Naive thymus-derived CD4-positive, alpha-beta T cell (primary cell): ENCODE data around the gene FRMD1. TPM values are rescaled to one million over a fixed set of nuclear protein-coding genes. Genes with fewer than 3 reads are reported as not detected.
A peak's percentile ranks its signal among the peaks of the same experiment; 100 is the strongest.

ENCODE experiments used
- ATAC-seq: fragments of 150-1000 bp; cut with Tn5 transposase; 2 replicates; pipeline ENCODE4 v1.10.0; 2021; ENCODE audit warnings: mild to moderate bottlenecking, moderate library complexity
- CTCF ChIA-PET: fragments of 350-600 bp; sonication (Branson Sonifier 250); formaldehyde crosslinking; loops from one replicate; lab custom pipeline; 2021; ENCODE audit warnings: antibody characterized with exemption; lab: Charles Lee
- POLR2A ChIA-PET: fragments of 350-600 bp; sonication (Branson Sonifier 250); formaldehyde crosslinking; loops from one replicate; lab custom pipeline; 2021; ENCODE audit warnings: antibody characterized with exemption, inconsistent platforms; lab: Charles Lee
- DNase-seq, 9 donors: peaks; one replicate each; pipeline versions ENCODE4 v3.0.0 to v3.0.0-alpha.2; 2020 to 2022; ENCODE audit warnings: mixed read lengths in 1 of 9
- H3K27ac ChIP-seq: one replicate; pipeline ENCODE4 v1.7.0; 2013; ENCODE audit warnings: mild to moderate bottlenecking, low read depth, low read length, moderate library complexity
- H3K27me3 ChIP-seq, 2 donors: one replicate each; pipeline ENCODE4 v1.7.0; 2013; ENCODE audit warnings: low read length in 2 of 2, mild to moderate bottlenecking in 2 of 2, moderate library complexity in 2 of 2; ENCODE audit not compliant: control insufficient read depth in 2 of 2, insufficient read depth in 2 of 2
- H3K36me3 ChIP-seq, 3 experiments: 1 replicate in 2 of 3; 2 replicates in 1 of 3; pipeline ENCODE4 v1.7.0; 2013; ENCODE audit warnings: low read length in 3 of 3, mild to moderate bottlenecking in 3 of 3, moderate library complexity in 1 of 3; ENCODE audit not compliant: insufficient read depth in 3 of 3, control insufficient read depth in 2 of 3
- H3K4me1 ChIP-seq, 2 donors: one replicate each; pipeline ENCODE4 v1.7.0; 2013; ENCODE audit warnings: low read length in 2 of 2, mild to moderate bottlenecking in 2 of 2, moderate library complexity in 1 of 2; ENCODE audit not compliant: control insufficient read depth in 2 of 2, insufficient read depth in 2 of 2
- H3K4me3 ChIP-seq: 2 replicates; pipeline ENCODE4 v1.7.0; 2013; ENCODE audit warnings: mild to moderate bottlenecking, low read length
- H3K9me3 ChIP-seq, 3 experiments: 1 replicate in 2 of 3; 2 replicates in 1 of 3; pipeline ENCODE4 v1.7.0; 2013; ENCODE audit warnings: low read length in 3 of 3; ENCODE audit not compliant: control insufficient read depth in 2 of 3
- H3K27ac Mint-ChIP-seq, 9 donors: one replicate each; pipeline ENCODE4 v1.8.0; 2020 to 2022; ENCODE audit warnings: mixed read lengths in 9 of 9, mild to moderate bottlenecking in 8 of 9, moderate library complexity in 5 of 9, inconsistent platforms in 2 of 9
- H3K27me3 Mint-ChIP-seq, 5 donors: one replicate each; pipeline ENCODE4 v1.8.0; 2021 to 2022; ENCODE audit warnings: mixed read lengths in 5 of 5, mild to moderate bottlenecking in 1 of 5
- H3K36me3 Mint-ChIP-seq, 5 donors: one replicate each; pipeline ENCODE4 v1.8.0; 2020 to 2022; ENCODE audit warnings: mixed read lengths in 5 of 5, mild to moderate bottlenecking in 3 of 5, inconsistent platforms in 1 of 5
- H3K4me1 Mint-ChIP-seq, 7 donors: one replicate each; pipeline ENCODE4 v1.8.0; 2020 to 2022; ENCODE audit warnings: mixed read lengths in 7 of 7, mild to moderate bottlenecking in 3 of 7, inconsistent platforms in 1 of 7
- H3K4me3 Mint-ChIP-seq, 10 donors: one replicate each; pipeline ENCODE4 v1.8.0; 2020 to 2022; ENCODE audit warnings: mild to moderate bottlenecking in 10 of 10, mixed read lengths in 10 of 10, moderate library complexity in 6 of 10, inconsistent platforms in 2 of 10
- H3K9me3 Mint-ChIP-seq, 11 donors: one replicate each; pipeline ENCODE4 v1.8.0; 2020 to 2022; ENCODE audit warnings: mixed read lengths in 11 of 11, mild to moderate bottlenecking in 4 of 11, inconsistent platforms in 1 of 11, moderate library complexity in 1 of 11
- intact Hi-C, 2 donors: fragments of 100-400 bp; cut with micrococcal nuclease; formaldehyde crosslinking; loops; one replicate each; pipeline ENCODE4 v1.15.1; 2023
- polyA plus RNA-seq, 2 donors: library from polyadenylated mRNA; unstranded; fragments of 300-500 nt; fragmentation: Illumina TruSeq; gene quantifications; one replicate each; pipeline ENCODE4 v1.2.3, GENCODE V29; 2021
- total RNA-seq, 6 experiments: library from RNA in 5 of 6; stranded (reverse) in 5 of 6; gene quantifications; 1 replicate in 5 of 6; 2 replicates in 1 of 6; pipeline ENCODE4 v1.2.3 and lab custom pipeline; 2021 to 2026

The FRMD1 gene
- total and polyA plus RNA-seq, 7 experiments from 2014 or later: not detected

DNA sequence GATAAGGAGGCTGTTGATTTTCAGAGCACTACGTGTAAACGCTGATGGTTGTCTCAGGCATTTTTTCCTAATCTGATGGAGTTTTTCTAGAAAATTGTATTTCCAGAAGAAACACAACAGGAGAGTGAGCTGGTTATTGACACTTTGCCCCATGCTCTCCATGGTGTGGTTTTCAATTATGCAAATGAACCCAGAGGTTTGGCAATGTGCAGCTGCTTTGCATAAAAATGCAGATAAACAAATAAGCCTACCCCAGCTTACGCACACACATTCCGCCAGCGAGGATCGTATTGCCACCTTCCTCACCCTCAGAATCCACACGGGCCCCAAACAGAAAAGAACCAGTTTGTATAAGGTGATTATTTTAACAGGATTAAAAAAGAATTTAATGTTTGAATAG is 45.1 kb upstream of the FRMD1 start:
- POLR2A ChIA-PET: no interaction called here
- intact Hi-C loops: no loop called here
- H3K36me3 Mint-ChIP-seq: no peaks in the 10 kb centered on the region
- Histone ChIP-seq H3K4me3 (no peak overlapping the region), H3K9me3 (no peaks in the 10 kb centered on the region), H3K27me3 (no peaks in the 10 kb centered on the region), H3K36me3 (no peaks in the 10 kb centered on the region), H3K4me1 (no peaks in the 10 kb centered on the region), H3K27ac (no peak overlapping the region)
- H3K27me3 Mint-ChIP-seq: peaks cover 0 to 12% (median 3%) of the 10 kb centered on the region in 5 donors
- CTCF ChIA-PET: no interaction called here
- ATAC-seq (no peak), DNase-seq (no peak)
- H3K9me3 Mint-ChIP-seq: peaks cover 0 to 5% (median 0%) of the 10 kb centered on the region in 11 donors
- no peak overlapping the region for H3K4me3 Mint-ChIP-seq
- no peaks in the 10 kb centered on the region for H3K4me1 Mint-ChIP-seq
- no peak overlapping the region for H3K27ac Mint-ChIP-seq

DNA sequence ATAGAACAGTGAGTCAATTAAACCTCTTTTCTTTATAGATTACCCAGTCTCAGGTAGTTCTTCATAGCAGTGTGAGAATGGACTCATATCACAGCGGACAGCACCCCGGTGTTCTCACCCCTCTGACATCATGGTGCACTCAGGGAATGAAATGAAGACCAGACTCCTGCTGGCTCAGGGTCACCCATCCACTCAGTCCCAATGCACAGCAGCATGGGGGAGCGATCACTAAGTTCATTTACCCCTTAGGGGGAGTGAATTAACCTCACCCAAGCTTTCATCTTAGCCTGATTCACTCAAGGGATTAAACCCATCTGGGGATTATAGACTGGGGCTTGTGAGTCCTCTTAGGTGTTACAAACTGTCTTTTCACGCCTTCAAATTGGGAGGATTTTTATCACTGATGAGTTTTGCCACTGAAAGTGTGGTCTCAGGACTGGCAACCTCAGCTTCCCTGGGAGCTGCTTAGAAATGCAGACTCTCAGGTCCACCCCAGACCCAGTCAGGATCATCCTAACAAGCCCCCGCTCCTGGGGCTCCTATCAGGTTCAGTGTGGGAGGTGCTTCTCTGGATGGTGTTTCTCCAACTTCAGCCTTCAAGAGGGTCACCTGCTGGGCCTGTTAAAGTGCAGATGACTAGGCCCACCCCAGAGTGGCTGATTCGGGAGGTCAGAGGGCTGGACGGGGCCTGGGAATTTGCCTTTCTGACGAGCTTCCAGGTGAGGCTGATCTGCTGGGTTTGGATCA is 44.3 kb upstream of the FRMD1 start:
- ChIA-PET POLR2A (no interaction called here), CTCF (no interaction called here)
- Histone ChIP-seq H3K9me3 (no peaks in the 10 kb centered on the region), H3K4me3 (no peak overlapping the region), H3K27ac (no peak overlapping the region), H3K27me3 (no peaks in the 10 kb centered on the region), H3K36me3 (no peaks in the 10 kb centered on the region), H3K4me1 (no peaks in the 10 kb centered on the region)
- H3K27ac Mint-ChIP-seq: no peak overlapping the region
- intact Hi-C loops: no loop called here
- DNase-seq (no peak), ATAC-seq (no peak)
- peaks cover 0 to 7% (median under 1%) of the 10 kb centered on the region in 11 donors for H3K9me3 Mint-ChIP-seq
- peaks cover 0 to 12% (median 3%) of the 10 kb centered on the region in 5 donors for H3K27me3 Mint-ChIP-seq
- H3K4me1 Mint-ChIP-seq: no peaks in the 10 kb centered on the region
- no peaks in the 10 kb centered on the region for H3K36me3 Mint-ChIP-seq
- H3K4me3 Mint-ChIP-seq: no peak overlapping the region

DNA sequence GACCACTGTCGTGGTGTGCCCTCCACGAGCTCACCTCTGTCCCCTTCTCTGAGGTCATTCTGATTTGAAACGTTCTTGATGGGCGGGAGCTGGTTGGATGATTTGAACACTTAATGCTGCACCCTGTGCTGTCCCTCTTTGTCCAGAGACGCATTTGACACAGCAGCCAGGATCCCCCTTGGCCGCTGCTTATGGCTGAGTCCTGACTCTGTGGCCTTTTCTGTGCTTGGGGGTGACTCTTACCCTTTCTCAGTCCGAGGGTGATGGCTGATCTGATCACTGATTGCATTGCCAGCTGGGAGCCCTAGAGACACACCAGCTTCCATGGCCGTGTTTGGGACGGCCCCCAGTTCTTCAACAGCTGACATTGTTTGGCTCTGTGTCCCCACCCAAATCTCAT is 43.5 kb upstream of the FRMD1 start:
- no peak overlapping the region for H3K4me3 ChIP-seq
- H3K27ac Mint-ChIP-seq: peak overlapping the region in 1 of 9 donors; percentile 23
- H3K27me3 ChIP-seq: no peaks in the 10 kb centered on the region
- H3K27me3 Mint-ChIP-seq: peaks cover 0 to 12% (median 3%) of the 10 kb centered on the region in 5 donors
- DNase-seq: no peak
- ATAC-seq: no peak
- ChIA-PET CTCF (no interaction called here), POLR2A (no interaction called here)
- no peak overlapping the region for H3K27ac ChIP-seq
- no peaks in the 10 kb centered on the region for H3K4me1 ChIP-seq
- peaks cover 0 to 7% (median 2%) of the 10 kb centered on the region in 11 donors for H3K9me3 Mint-ChIP-seq
- H3K36me3 ChIP-seq: no peaks in the 10 kb centered on the region
- H3K36me3 Mint-ChIP-seq: no peaks in the 10 kb centered on the region
- H3K4me1 Mint-ChIP-seq: no peaks in the 10 kb centered on the region
- H3K4me3 Mint-ChIP-seq: no peak overlapping the region
- H3K9me3 ChIP-seq: no peaks in the 10 kb centered on the region
- intact Hi-C loops: no loop called here

DNA sequence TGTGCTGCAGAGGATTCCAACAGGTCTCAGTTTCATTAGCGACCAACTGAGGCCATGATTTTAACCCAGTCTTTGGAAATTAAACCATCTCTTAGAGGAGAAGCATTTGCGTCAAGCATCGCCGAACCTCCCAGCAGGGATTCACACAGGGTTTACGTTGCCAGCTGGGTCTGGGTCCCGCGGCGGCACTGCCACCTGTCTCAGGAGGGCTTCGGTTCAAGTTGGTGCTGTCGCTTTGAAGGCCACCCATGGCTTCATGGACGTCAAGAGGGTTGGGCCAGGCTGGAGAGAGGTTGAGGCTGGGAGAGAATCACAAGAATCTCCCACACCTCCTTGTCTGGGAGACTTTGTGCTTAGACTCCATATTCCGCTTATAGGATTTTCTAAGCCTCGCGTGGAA is 43.0 kb upstream of the FRMD1 start:
- H3K4me1 Mint-ChIP-seq: no peaks in the 10 kb centered on the region
- DNase-seq (no peak), ATAC-seq (no peak)
- no peak overlapping the region for H3K27ac ChIP-seq
- ChIA-PET POLR2A (no interaction called here), CTCF (no interaction called here)
- peaks cover 0 to 7% (median 2%) of the 10 kb centered on the region in 11 donors for H3K9me3 Mint-ChIP-seq
- no peaks in the 10 kb centered on the region for H3K36me3 ChIP-seq
- H3K27ac Mint-ChIP-seq: no peak overlapping the region
- intact Hi-C loops: no loop called here
- H3K4me3 ChIP-seq: no peak overlapping the region
- H3K27me3 Mint-ChIP-seq: peaks cover 0 to 12% (median 3%) of the 10 kb centered on the region in 5 donors
- no peaks in the 10 kb centered on the region for H3K36me3 Mint-ChIP-seq
- no peak overlapping the region for H3K4me3 Mint-ChIP-seq
- H3K9me3 ChIP-seq: no peaks in the 10 kb centered on the region
- no peaks in the 10 kb centered on the region for H3K27me3 ChIP-seq
- no peaks in the 10 kb centered on the region for H3K4me1 ChIP-seq

DNA sequence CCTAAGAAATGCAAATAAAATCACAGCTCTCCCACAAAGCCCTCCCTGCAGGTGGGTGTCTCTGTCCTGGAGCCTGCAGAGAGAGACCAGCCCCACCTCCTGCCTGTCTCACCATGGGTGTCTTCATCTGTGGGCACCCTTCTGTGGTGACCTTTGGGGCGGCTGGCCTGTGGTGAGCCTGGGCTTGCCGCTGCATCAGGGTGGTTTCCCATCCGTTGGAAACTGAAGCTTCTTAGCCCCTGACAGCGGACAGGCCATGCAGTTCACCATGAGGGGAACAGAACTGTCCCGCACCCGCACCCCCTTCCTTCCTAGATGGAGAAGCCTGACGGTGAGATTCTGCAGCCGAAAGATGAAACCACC is 42.3 kb upstream of the FRMD1 start:
- POLR2A ChIA-PET: no interaction called here
- Histone ChIP-seq H3K27me3 (no peaks in the 10 kb centered on the region), H3K9me3 (no peaks in the 10 kb centered on the region), H3K36me3 (no peaks in the 10 kb centered on the region), H3K27ac (no peak overlapping the region), H3K4me1 (no peaks in the 10 kb centered on the region), H3K4me3 (no peak overlapping the region)
- peaks cover 0 to 7% (median 2%) of the 10 kb centered on the region in 11 donors for H3K9me3 Mint-ChIP-seq
- DNase-seq (no peak), ATAC-seq (no peak)
- H3K27ac Mint-ChIP-seq: no peak overlapping the region
- H3K27me3 Mint-ChIP-seq: peaks cover 0 to 12% (median 3%) of the 10 kb centered on the region in 5 donors
- no peaks in the 10 kb centered on the region for H3K36me3 Mint-ChIP-seq
- no peaks in the 10 kb centered on the region for H3K4me1 Mint-ChIP-seq
- H3K4me3 Mint-ChIP-seq: no peak overlapping the region
- CTCF ChIA-PET: no interaction called here
- intact Hi-C loops: no loop called here

DNA sequence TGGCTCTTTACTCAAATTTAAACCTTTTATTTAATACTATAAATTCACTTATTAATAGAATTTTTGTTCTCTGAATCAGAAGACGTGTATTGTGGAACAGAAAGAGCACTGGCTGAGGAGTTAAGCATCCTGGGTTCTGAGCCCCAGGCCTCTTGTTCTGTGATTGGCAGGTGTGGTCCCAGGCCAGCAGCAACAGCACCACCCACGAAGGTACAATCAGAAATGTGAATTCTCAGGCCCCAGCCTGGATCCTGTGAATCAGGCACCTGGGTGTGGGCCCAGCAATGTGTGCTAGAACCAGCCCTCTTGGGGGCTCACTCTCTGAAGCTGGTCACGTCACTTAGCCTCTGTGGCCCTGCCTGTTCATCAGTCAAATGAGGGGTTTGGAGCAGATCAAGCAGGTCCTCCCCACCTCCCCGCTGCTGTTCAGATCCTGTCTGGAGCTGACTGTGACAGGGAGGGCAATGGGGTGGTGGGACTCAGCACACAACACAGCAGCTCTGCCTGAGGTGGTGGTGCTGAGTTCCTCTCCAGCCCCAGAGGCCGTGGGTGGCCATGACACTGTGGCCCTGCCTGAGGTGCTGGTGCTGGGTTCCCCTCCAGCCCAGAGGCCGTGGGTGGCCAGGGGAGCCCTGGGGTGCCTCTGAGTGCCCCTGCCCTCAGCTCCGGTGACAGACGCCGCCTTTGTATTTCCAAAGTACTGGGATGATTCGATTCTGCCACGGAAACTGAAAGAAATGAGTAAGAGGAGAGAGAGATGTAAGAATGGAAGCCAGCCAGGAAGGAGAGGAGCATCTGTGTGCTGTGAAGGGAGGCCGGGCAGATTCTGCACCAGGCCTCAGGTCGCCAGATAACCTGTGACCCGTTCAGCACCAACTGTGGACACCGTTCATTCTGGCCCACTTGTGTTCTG is 41.6 kb upstream of the FRMD1 start:
- CTCF ChIA-PET: no interaction called here
- Mint-ChIP-seq H3K27me3 (peaks cover 0 to 9% (median 0%) of the 10 kb centered on the region in 5 donors), H3K4me3 (no peak overlapping the region), H3K9me3 (peaks cover 0 to 8% (median 2%) of the 10 kb centered on the region in 11 donors), H3K27ac (no peak overlapping the region), H3K4me1 (no peaks in the 10 kb centered on the region), H3K36me3 (no peaks in the 10 kb centered on the region)
- Histone ChIP-seq H3K4me1 (no peaks in the 10 kb centered on the region), H3K27me3 (no peaks in the 10 kb centered on the region), H3K4me3 (no peak overlapping the region), H3K36me3 (no peaks in the 10 kb centered on the region), H3K9me3 (no peaks in the 10 kb centered on the region), H3K27ac (no peak overlapping the region)
- POLR2A ChIA-PET: no interaction called here
- ATAC-seq (no peak), DNase-seq (peak in 1 of 9 donors; percentile 33)
- intact Hi-C loops: no loop called here
